Brain microvascular endothelial cell (primary cell): ENCODE measurements around the gene ALKBH8.
A peak's percentile ranks its signal among the peaks of the same experiment; 100 is the strongest.

Experiments used
- DNase-seq: peaks from one replicate; pipeline ENCODE4 v3.0.0-alpha.2; 2020
- H3K27ac ChIP-seq: fragments of 250-450 bp; sonication (Bioruptor Pico); 2 replicates; pipeline ENCODE4 v1.5.1; 2020; ENCODE audit warnings: mild to moderate bottlenecking, moderate library complexity
- H3K27me3 ChIP-seq: fragments of 250-450 bp; sonication (Bioruptor Pico); replicated peaks from 2 replicates; pipeline ENCODE4 v1.5.1; 2020; ENCODE audit warnings: mild to moderate bottlenecking
- H3K36me3 ChIP-seq: fragments of 250-450 bp; sonication (Bioruptor Pico); replicated peaks from 2 replicates; pipeline ENCODE4 v1.5.1; 2020; ENCODE audit warnings: mild to moderate bottlenecking
- H3K4me3 ChIP-seq: 2 replicates; pipeline ENCODE4 v1.5.1; 2011; ENCODE audit warnings: low read depth, mild to moderate bottlenecking, control low read depth, low read length, moderate library complexity
- in situ Hi-C: cut with HindIII; loops from 2 replicates; pipeline ENCODE4 v1.10.0; 2017; ENCODE audit warnings: low sequenced_read_pairs, low pct_ligation_motif_present
- TF ChIP-seq, protein P1 (sequence below): IDR thresholded peaks from 2 replicates; pipeline ENCODE4 v1.5.1; 2011; ENCODE audit warnings: low read depth, mild to moderate bottlenecking, moderate library complexity, low read length, control low read depth, inconsistent platforms; ENCODE audit errors: missing control alignments

ALKBH8 gene

DNA sequence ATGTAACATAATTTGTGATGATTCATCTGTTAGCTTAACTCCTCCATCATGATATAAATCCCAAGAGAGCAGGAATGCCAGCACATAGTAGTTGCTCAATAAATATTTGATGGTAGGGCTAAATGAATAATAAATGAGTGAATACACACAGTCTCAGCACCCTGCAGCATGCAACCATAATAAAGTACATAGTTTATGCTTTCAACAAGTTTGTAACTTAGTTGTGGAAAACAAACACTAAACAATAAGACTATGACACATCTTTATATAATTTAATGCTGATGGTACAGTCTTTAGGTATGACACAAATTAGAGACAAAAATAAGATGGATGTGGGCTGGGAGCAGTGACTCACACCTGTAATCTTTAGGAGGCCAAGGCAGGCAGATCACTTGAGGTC lies 3.8 kb downstream of the ALKBH8 start:
- no peaks in the 10 kb centered on the region for H3K27me3 ChIP-seq
- H3K4me3 ChIP-seq = no peak overlapping the region
- H3K36me3 ChIP-seq = no peaks in the 10 kb centered on the region
- in situ Hi-C loops = loop anchor here (25.0 kb wide), 1 partner anchor 126 kb away; no protein-coding TSS in a partner anchor
- TF ChIP-seq, protein P1, sequence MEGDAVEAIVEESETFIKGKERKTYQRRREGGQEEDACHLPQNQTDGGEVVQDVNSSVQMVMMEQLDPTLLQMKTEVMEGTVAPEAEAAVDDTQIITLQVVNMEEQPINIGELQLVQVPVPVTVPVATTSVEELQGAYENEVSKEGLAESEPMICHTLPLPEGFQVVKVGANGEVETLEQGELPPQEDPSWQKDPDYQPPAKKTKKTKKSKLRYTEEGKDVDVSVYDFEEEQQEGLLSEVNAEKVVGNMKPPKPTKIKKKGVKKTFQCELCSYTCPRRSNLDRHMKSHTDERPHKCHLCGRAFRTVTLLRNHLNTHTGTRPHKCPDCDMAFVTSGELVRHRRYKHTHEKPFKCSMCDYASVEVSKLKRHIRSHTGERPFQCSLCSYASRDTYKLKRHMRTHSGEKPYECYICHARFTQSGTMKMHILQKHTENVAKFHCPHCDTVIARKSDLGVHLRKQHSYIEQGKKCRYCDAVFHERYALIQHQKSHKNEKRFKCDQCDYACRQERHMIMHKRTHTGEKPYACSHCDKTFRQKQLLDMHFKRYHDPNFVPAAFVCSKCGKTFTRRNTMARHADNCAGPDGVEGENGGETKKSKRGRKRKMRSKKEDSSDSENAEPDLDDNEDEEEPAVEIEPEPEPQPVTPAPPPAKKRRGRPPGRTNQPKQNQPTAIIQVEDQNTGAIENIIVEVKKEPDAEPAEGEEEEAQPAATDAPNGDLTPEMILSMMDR = no peak
- peak; percentile 59 for DNase-seq
- H3K27ac ChIP-seq = peak overlapping the region; percentile 70

GRCh38 chr11:107550304-107550703 lies 15.2 kb downstream of the ALKBH8 start:
- Histone ChIP-seq H3K36me3 (peaks cover 4% of the 10 kb centered on the region), H3K4me3 (no peak overlapping the region), H3K27ac (no peak overlapping the region), H3K27me3 (no peaks in the 10 kb centered on the region)
- TF ChIP-seq, protein P1 = no peak
- no peak for DNase-seq
- in situ Hi-C loops = loop anchor here (25.0 kb wide), 1 partner anchor 137 kb away; no protein-coding TSS in a partner anchor

GRCh38 chr11:107549954-107550285 lies 15.6 kb downstream of the ALKBH8 start:
- Histone ChIP-seq H3K36me3 (peaks cover 4% of the 10 kb centered on the region), H3K27me3 (no peaks in the 10 kb centered on the region), H3K4me3 (no peak overlapping the region), H3K27ac (no peak overlapping the region)
- in situ Hi-C loops = loop anchor here (25.0 kb wide), 1 partner anchor 137 kb away; no protein-coding TSS in a partner anchor
- TF ChIP-seq, protein P1 = no peak
- no peak for DNase-seq

- in situ Hi-C loops = no loop called here
- peaks cover 4% of the 10 kb centered on the region for H3K36me3 ChIP-seq
- TF ChIP-seq, protein P1 = peak; percentile 79
- no peak overlapping the region for H3K4me3 ChIP-seq
- DNase-seq = peak; percentile 25
- no peaks in the 10 kb centered on the region for H3K27me3 ChIP-seq
- no peak overlapping the region for H3K27ac ChIP-seq
These were observed 16.1 kb downstream of the ALKBH8 start for GRCh38 chr11:107549253-107549953.

DNA sequence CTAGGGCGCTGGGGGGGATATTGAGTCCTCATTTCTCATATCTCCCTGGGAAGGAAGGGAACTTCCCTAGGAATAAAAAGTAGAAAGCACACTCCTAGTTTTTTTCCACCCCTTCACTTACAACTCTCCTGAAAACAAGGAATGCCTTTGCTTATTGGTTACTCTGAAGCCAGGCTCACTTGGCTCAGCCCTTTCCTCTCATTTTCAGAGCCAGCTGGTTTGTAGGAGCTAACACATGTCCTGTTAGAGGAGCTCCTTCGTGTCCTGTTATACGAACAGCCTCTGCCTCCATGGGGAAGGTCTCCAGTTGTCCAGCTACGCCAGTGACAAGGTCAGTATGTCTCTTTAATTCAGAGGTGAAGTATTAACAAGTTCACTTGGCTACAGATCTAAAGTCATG lies 17.6 kb downstream of the ALKBH8 start:
- H3K27me3 ChIP-seq = no peaks in the 10 kb centered on the region
- peaks cover 4% of the 10 kb centered on the region for H3K36me3 ChIP-seq
- in situ Hi-C loops = no loop called here
- no peak overlapping the region for H3K4me3 ChIP-seq
- no peak for DNase-seq
- H3K27ac ChIP-seq = no peak overlapping the region
- TF ChIP-seq, protein P1 = no peak

GRCh38 chr11:107545101-107545514 lies 20.4 kb downstream of the ALKBH8 start:
- peak; percentile 74 for DNase-seq
- TF ChIP-seq, protein P1 = no peak
- H3K4me3 ChIP-seq = no peak overlapping the region
- no peaks in the 10 kb centered on the region for H3K27me3 ChIP-seq
- H3K27ac ChIP-seq = peak overlapping the region; percentile 88
- in situ Hi-C loops = no loop called here
- H3K36me3 ChIP-seq = peaks cover under 1% of the 10 kb centered on the region
